H9 (cell line): ENCODE data around the gene SOS1. TPM values are rescaled to one million over a fixed set of nuclear protein-coding genes. Genes with fewer than 3 reads are reported as not detected.

ENCODE experiments used
- DNase-seq: peaks from one replicate; pipeline ENCODE4 v3.0.0-alpha.2; 2017
- H2AFZ ChIP-seq: one replicate; pipeline ENCODE4 v1.6.1; 2013; ENCODE audit warnings: mild to moderate bottlenecking, low read length, control low read depth, moderate library complexity
- H2AK5ac ChIP-seq: 2 replicates; pipeline ENCODE4 v1.6.1; 2013; ENCODE audit warnings: low read length, control low read depth, mixed read lengths; ENCODE audit not compliant: insufficient read length
- H2BK120ac ChIP-seq: one replicate; pipeline ENCODE4 v1.6.1; 2013; ENCODE audit warnings: low read depth, mild to moderate bottlenecking, low read length, control low read depth, inconsistent platforms; ENCODE audit not compliant: poor library complexity, severe bottlenecking
- H2BK12ac ChIP-seq: 2 replicates; pipeline ENCODE4 v1.6.1; 2013; ENCODE audit warnings: low read length, control low read depth, mixed read lengths, low read depth; ENCODE audit not compliant: insufficient read length
- H2BK15ac ChIP-seq: 2 replicates; pipeline ENCODE4 v1.6.1; 2013; ENCODE audit warnings: low read depth, low read length, control low read depth
- H2BK20ac ChIP-seq: one replicate; pipeline ENCODE4 v1.6.1; 2013; ENCODE audit warnings: low read depth, mild to moderate bottlenecking, low read length, control low read depth, inconsistent platforms; ENCODE audit not compliant: poor library complexity, severe bottlenecking
- H2BK5ac ChIP-seq: 2 replicates; pipeline ENCODE4 v1.6.1; 2013; ENCODE audit warnings: low read length, control low read depth, mixed read lengths; ENCODE audit not compliant: insufficient read length
- H3K14ac ChIP-seq: 2 replicates; pipeline ENCODE4 v1.6.1; 2013; ENCODE audit warnings: low read length, control low read depth; ENCODE audit not compliant: insufficient read depth
- H3K18ac ChIP-seq: 2 replicates; pipeline ENCODE4 v1.6.1; 2013; ENCODE audit warnings: low read depth, mild to moderate bottlenecking, mixed read lengths, low read length, control low read depth; ENCODE audit not compliant: insufficient read length
- H3K23ac ChIP-seq: 2 replicates; pipeline ENCODE4 v1.6.1; 2013; ENCODE audit warnings: low read length, control low read depth, mixed read lengths, low read depth; ENCODE audit not compliant: insufficient read length
- H3K23me2 ChIP-seq: 2 replicates; pipeline ENCODE4 v1.6.1; 2013; ENCODE audit warnings: low read depth, mild to moderate bottlenecking, mixed read lengths, low read length, control low read depth; ENCODE audit not compliant: insufficient read length, poor library complexity, severe bottlenecking
- H3K27ac ChIP-seq: 2 replicates; pipeline ENCODE4 v1.5.1; 2013; ENCODE audit warnings: low read length, control low read depth, mixed read lengths, low read depth; ENCODE audit not compliant: insufficient read length
- H3K27me3 ChIP-seq: 2 replicates; pipeline ENCODE4 v1.6.1; 2013; ENCODE audit warnings: low read length, control low read depth, inconsistent platforms; ENCODE audit not compliant: insufficient read depth
- H3K4ac ChIP-seq: 2 replicates; pipeline ENCODE4 v1.6.1; 2013; ENCODE audit warnings: low read depth, mild to moderate bottlenecking, control low read depth, inconsistent platforms, low read length, moderate library complexity
- H3K4me1 ChIP-seq: 2 replicates; pipeline ENCODE4 v1.6.1; 2013; ENCODE audit warnings: low read length, control low read depth, inconsistent platforms; ENCODE audit not compliant: insufficient read depth
- H3K4me2 ChIP-seq: 2 replicates; pipeline ENCODE4 v1.6.1; 2013; ENCODE audit warnings: low read length, control low read depth, mixed read lengths; ENCODE audit not compliant: insufficient read length, insufficient read depth
- H3K56ac ChIP-seq: 2 replicates; pipeline ENCODE4 v1.6.1; 2013; ENCODE audit warnings: low read depth, mild to moderate bottlenecking, mixed read lengths, low read length, control low read depth; ENCODE audit not compliant: insufficient read length
- H3K79me1 ChIP-seq: 2 replicates; pipeline ENCODE4 v1.6.1; 2013; ENCODE audit warnings: low read depth, mild to moderate bottlenecking, moderate library complexity, low read length, control low read depth, inconsistent platforms; ENCODE audit not compliant: insufficient read depth, poor library complexity, severe bottlenecking
- H3K79me2 ChIP-seq: 2 replicates; pipeline ENCODE4 v1.6.1; 2013; ENCODE audit warnings: low read length, control low read depth, inconsistent platforms; ENCODE audit not compliant: insufficient read depth
- H3K9ac ChIP-seq: 2 replicates; pipeline ENCODE4 v1.6.1; 2013; ENCODE audit warnings: low read length, control low read depth, mixed read lengths; ENCODE audit not compliant: insufficient read length; ENCODE audit errors: extremely low read depth
- H3K9me3 ChIP-seq: one replicate; pipeline ENCODE4 v1.6.1; 2013; ENCODE audit warnings: low read depth, low read length, inconsistent platforms; ENCODE audit not compliant: control insufficient read depth
- H3T11ph ChIP-seq: one replicate; pipeline ENCODE4 v1.6.1; 2013; ENCODE audit warnings: mild to moderate bottlenecking, low read length, control low read depth, inconsistent platforms
- H4K20me1 ChIP-seq: one replicate; pipeline ENCODE4 v1.6.1; 2013; ENCODE audit not compliant: control insufficient read depth, insufficient read length, insufficient read depth
- H4K5ac ChIP-seq: 2 replicates; pipeline ENCODE4 v1.6.1; 2013; ENCODE audit warnings: low read depth, mild to moderate bottlenecking, mixed read lengths, low read length, control low read depth; ENCODE audit not compliant: insufficient read length
- H4K8ac ChIP-seq: replicated peaks from 2 replicates; pipeline ENCODE4 v1.6.1; 2013; ENCODE audit warnings: low read length, control low read depth, mixed read lengths, low read depth; ENCODE audit not compliant: insufficient read length
- H4K91ac ChIP-seq: 2 replicates; pipeline ENCODE4 v1.6.1; 2013; ENCODE audit warnings: low read depth, mild to moderate bottlenecking, moderate library complexity, mixed read lengths, low read length, control low read depth; ENCODE audit not compliant: insufficient read length
- H3K27ac Mint-ChIP-seq, 3 experiments: 2 replicates in 2 of 3; 3 replicates in 1 of 3; pipeline ENCODE4 v1.8.0; 2020 to 2021; ENCODE audit warnings: mixed read lengths in 3 of 3, mild to moderate bottlenecking in 1 of 3, moderate library complexity in 1 of 3
- H3K27me3 Mint-ChIP-seq: 2 replicates; pipeline ENCODE4 v1.8.0; 2021; ENCODE audit warnings: low read depth, mild to moderate bottlenecking, moderate library complexity, mixed read lengths
- H3K36me3 Mint-ChIP-seq, 3 experiments: 2 replicates in 2 of 3; 3 replicates in 1 of 3; pipeline ENCODE4 v1.8.0; 2020 to 2021; ENCODE audit warnings: low read depth in 3 of 3, mixed read lengths in 3 of 3; ENCODE audit not compliant: insufficient read depth in 1 of 3
- H3K4me1 Mint-ChIP-seq, 2 experiments: 2 replicates each; pipeline ENCODE4 v1.8.0; 2020; ENCODE audit warnings: mixed read lengths in 2 of 2
- H3K4me3 Mint-ChIP-seq, 2 experiments: 2 replicates in 1 of 2; 3 replicates in 1 of 2; pipeline ENCODE4 v1.8.0; 2020 to 2021; ENCODE audit warnings: mild to moderate bottlenecking in 2 of 2, mixed read lengths in 2 of 2, moderate library complexity in 1 of 2
- H3K9me3 Mint-ChIP-seq, 2 experiments: 2 replicates in 1 of 2; 3 replicates in 1 of 2; pipeline ENCODE4 v1.8.0; 2020; ENCODE audit warnings: mild to moderate bottlenecking in 2 of 2, mixed read lengths in 2 of 2, moderate library complexity in 1 of 2
- WGBS: extraction: QIAGEN DNeasy Blood & Tissue Kit; methylation state at CpG from one replicate; pipeline ENCODE4 v1.1.7; 2013; ENCODE audit warnings: missing lambda C conversion rate, low lambda C conversion rate, mixed read lengths; ENCODE audit not compliant: insufficient read length; ENCODE audit errors: extremely low coverage; 5-methylcytosine and 5-hydroxymethylcytosine counted together
- total RNA-seq: library from RNA; stranded (reverse); gene quantifications from 2 replicates; pipeline ENCODE4 v1.2.1, GENCODE V29; 2021
- TF ChIP-seq, protein P1 (sequence below): fragments of 200-600 bp; sonication (generic); conservative IDR thresholded peaks from 3 replicates; pipeline ENCODE4 v1.8.0; 2021; ENCODE audit warnings: antibody characterized with exemption, mild to moderate bottlenecking

Gene SOS1
- total RNA-seq, 1 experiment from 2014 or later = 35.8 TPM

DNA sequence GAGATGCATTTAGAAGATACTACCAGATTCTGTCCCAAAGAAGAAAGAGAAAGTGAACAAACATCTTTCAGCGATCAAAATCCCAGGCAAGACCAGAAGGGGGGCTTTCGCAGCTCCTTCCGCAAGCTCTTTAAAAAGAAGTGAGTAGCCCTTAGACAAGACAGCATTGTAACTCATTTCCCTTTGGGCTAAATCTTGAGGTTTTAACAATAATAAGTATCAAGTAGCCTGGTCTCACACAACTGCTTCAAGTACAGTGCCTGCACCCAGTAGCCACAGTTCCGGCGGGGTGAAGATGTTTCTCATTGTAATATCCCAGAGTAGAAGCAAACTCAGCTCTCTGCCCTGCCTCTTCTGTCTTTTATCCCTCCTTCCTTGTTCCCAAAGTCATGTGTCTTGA lies 154.8 kb downstream of the SOS1 start:
- Mint-ChIP-seq H3K27ac (peak overlapping the region in 1 of 3 experiments; percentile 11; a peak in 1 of 7 replicates), H3K9me3 (no peaks in the 10 kb centered on the region; a peak in 1 of 5 replicates), H3K36me3 (peaks cover 0 to 6% (median 0%) of the 10 kb centered on the region in 3 experiments; a peak in 2 of 7 replicates), H3K4me1 (peaks cover 13 to 14% of the 10 kb centered on the region in 2 experiments), H3K27me3 (peaks cover 4% of the 10 kb centered on the region), H3K4me3 (no peak overlapping the region)
- no peak overlapping the region for H3T11ph ChIP-seq
- TF ChIP-seq, protein P1, sequence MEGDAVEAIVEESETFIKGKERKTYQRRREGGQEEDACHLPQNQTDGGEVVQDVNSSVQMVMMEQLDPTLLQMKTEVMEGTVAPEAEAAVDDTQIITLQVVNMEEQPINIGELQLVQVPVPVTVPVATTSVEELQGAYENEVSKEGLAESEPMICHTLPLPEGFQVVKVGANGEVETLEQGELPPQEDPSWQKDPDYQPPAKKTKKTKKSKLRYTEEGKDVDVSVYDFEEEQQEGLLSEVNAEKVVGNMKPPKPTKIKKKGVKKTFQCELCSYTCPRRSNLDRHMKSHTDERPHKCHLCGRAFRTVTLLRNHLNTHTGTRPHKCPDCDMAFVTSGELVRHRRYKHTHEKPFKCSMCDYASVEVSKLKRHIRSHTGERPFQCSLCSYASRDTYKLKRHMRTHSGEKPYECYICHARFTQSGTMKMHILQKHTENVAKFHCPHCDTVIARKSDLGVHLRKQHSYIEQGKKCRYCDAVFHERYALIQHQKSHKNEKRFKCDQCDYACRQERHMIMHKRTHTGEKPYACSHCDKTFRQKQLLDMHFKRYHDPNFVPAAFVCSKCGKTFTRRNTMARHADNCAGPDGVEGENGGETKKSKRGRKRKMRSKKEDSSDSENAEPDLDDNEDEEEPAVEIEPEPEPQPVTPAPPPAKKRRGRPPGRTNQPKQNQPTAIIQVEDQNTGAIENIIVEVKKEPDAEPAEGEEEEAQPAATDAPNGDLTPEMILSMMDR = no peak
- H2BK12ac ChIP-seq = no peak overlapping the region
- no peak overlapping the region for H3K4ac ChIP-seq
- H3K4me1 ChIP-seq = peaks cover 7% of the 10 kb centered on the region
- H3K27ac ChIP-seq = no peak overlapping the region
- no peak overlapping the region for H2BK15ac ChIP-seq
- no peak overlapping the region for H2AK5ac ChIP-seq
- H4K5ac ChIP-seq = no peak overlapping the region
- no peak overlapping the region for H3K23ac ChIP-seq
- H3K79me1 ChIP-seq = no peaks in the 10 kb centered on the region
- no peaks in the 10 kb centered on the region for H3K79me2 ChIP-seq
- no peak overlapping the region for H3K4me2 ChIP-seq
- no peaks in the 10 kb centered on the region for H3K9me3 ChIP-seq
- H4K8ac ChIP-seq = no peak overlapping the region
- DNase-seq = no peak
- H2AFZ ChIP-seq = no peak overlapping the region
- H3K18ac ChIP-seq = no peak overlapping the region
- H2BK120ac ChIP-seq = no peak overlapping the region
- no peak overlapping the region for H2BK20ac ChIP-seq
- no peaks in the 10 kb centered on the region for H3K27me3 ChIP-seq
- no peak overlapping the region for H4K91ac ChIP-seq
- H3K56ac ChIP-seq = no peak overlapping the region
- H4K20me1 ChIP-seq = no peaks in the 10 kb centered on the region
- H3K9ac ChIP-seq = no peak overlapping the region
- no peak overlapping the region for H2BK5ac ChIP-seq
- no CpG with 5 or more reads among the region's 5 CpGs for WGBS
- no peak overlapping the region for H3K14ac ChIP-seq
- no peaks in the 10 kb centered on the region for H3K23me2 ChIP-seq
